ENCODE results near the gene PTPRB.
A peak's percentile ranks its signal among the peaks of the same experiment; 100 is the strongest.

The PTPRB gene

GRCh38 chr12:70664465-70664881, 27.2 kb upstream of the PTPRB start:
- Histone ChIP-seq H3K36me3 (ENCODE audit: insufficient read depth) (no peaks in the 10 kb centered on the region), H3K27ac (no peak overlapping the region), H3K9ac (no peak overlapping the region), H3K27me3 (ENCODE audit: insufficient read depth, low read depth) (no peaks in the 10 kb centered on the region), H3K4me3 (IDR thresholded peaks at IDR 0.05; ENCODE audit: insufficient read depth, low read depth, low read length) (no peak overlapping the region), H3K4me2 (no peak overlapping the region), H3K79me2 (ENCODE audit: insufficient read depth, low read depth) (no peaks in the 10 kb centered on the region), H4K20me1 (ENCODE audit: insufficient read depth) (no peaks in the 10 kb centered on the region), H3K4me1 (ENCODE audit: low read depth, poor library complexity, severe bottlenecking) (peaks cover 20% of the 10 kb centered on the region), H2AFZ (ENCODE audit: low read depth) (no peak overlapping the region)
- TF ChIP-seq CTCF (conservative IDR thresholded peaks at IDR 0.05; ENCODE audit: low read depth, low read length): no peak

- no peak overlapping the region for H2AFZ ChIP-seq (ENCODE audit: low read depth)
- peaks cover 20% of the 10 kb centered on the region for H3K4me1 ChIP-seq (ENCODE audit: low read depth, poor library complexity, severe bottlenecking)
- no peak overlapping the region for H3K9ac ChIP-seq
- H3K27me3 ChIP-seq (ENCODE audit: insufficient read depth, low read depth): no peaks in the 10 kb centered on the region
- no peak for TF ChIP-seq CTCF (conservative IDR thresholded peaks at IDR 0.05; ENCODE audit: low read depth, low read length)
- H4K20me1 ChIP-seq (ENCODE audit: insufficient read depth): no peaks in the 10 kb centered on the region
- no peak overlapping the region for H3K4me2 ChIP-seq
- H3K79me2 ChIP-seq (ENCODE audit: insufficient read depth, low read depth): no peaks in the 10 kb centered on the region
- no peak overlapping the region for H3K27ac ChIP-seq
- H3K36me3 ChIP-seq (ENCODE audit: insufficient read depth): no peaks in the 10 kb centered on the region
- no peak overlapping the region for H3K4me3 ChIP-seq (IDR thresholded peaks at IDR 0.05; ENCODE audit: insufficient read depth, low read depth, low read length)
Observed at GRCh38 chr12:70663838-70664237, 26.6 kb upstream of the PTPRB start.

GRCh38 chr12:70661466-70662161, 24.4 kb upstream of the PTPRB start:
- no peak overlapping the region for H3K27ac ChIP-seq
- H3K4me3 ChIP-seq (IDR thresholded peaks at IDR 0.05; ENCODE audit: insufficient read depth, low read depth, low read length): no peak overlapping the region
- peak overlapping the region; percentile 6; the same call in 1 of the 2 replicates for H3K4me2 ChIP-seq
- H3K27me3 ChIP-seq (ENCODE audit: insufficient read depth, low read depth): no peaks in the 10 kb centered on the region
- no peaks in the 10 kb centered on the region for H3K36me3 ChIP-seq (ENCODE audit: insufficient read depth)
- 0 out of 2 replicates have a peak overlapping the region, but pooled peaks have one; percentile 4 for H2AFZ ChIP-seq (ENCODE audit: low read depth)
- no peaks in the 10 kb centered on the region for H3K79me2 ChIP-seq (ENCODE audit: insufficient read depth, low read depth)
- H3K9ac ChIP-seq: no peak overlapping the region
- no peaks in the 10 kb centered on the region for H4K20me1 ChIP-seq (ENCODE audit: insufficient read depth)
- TF ChIP-seq CTCF (conservative IDR thresholded peaks at IDR 0.05; ENCODE audit: low read depth, low read length): no peak
- H3K4me1 ChIP-seq (ENCODE audit: low read depth, poor library complexity, severe bottlenecking): peaks cover 20% of the 10 kb centered on the region

GRCh38 chr12:70660620-70661219, 23.5 kb upstream of the PTPRB start:
- Histone ChIP-seq H3K27ac (no peak overlapping the region), H3K36me3 (ENCODE audit: insufficient read depth) (no peaks in the 10 kb centered on the region), H3K4me2 (peak overlapping the region; percentile 17; the same call in 1 of the 2 replicates), H3K9ac (no peak overlapping the region), H4K20me1 (ENCODE audit: insufficient read depth) (no peaks in the 10 kb centered on the region), H3K79me2 (ENCODE audit: insufficient read depth, low read depth) (no peaks in the 10 kb centered on the region), H3K4me1 (ENCODE audit: low read depth, poor library complexity, severe bottlenecking) (peaks cover 20% of the 10 kb centered on the region), H2AFZ (ENCODE audit: low read depth) (peak overlapping the region; percentile 15; the same call in 1 of the 2 replicates), H3K27me3 (ENCODE audit: insufficient read depth, low read depth) (no peaks in the 10 kb centered on the region), H3K4me3 (IDR thresholded peaks at IDR 0.05; ENCODE audit: insufficient read depth, low read depth, low read length) (no peak overlapping the region)
- TF ChIP-seq CTCF (conservative IDR thresholded peaks at IDR 0.05; ENCODE audit: low read depth, low read length): no peak

Data from KMS-11 (cell line).